ENCODE results near the gene NOTCH4.
A peak's percentile ranks its signal among the peaks of the same experiment; 100 is the strongest.
"Not testable (repeated sequence)": the region's sequence is repeated elsewhere in the genome, so short reads cannot be mapped to it uniquely, and the experiment has no call there.

Gene NOTCH4

GRCh38 chr6:32192608-32193039 lies 31.2 kb downstream of the NOTCH4 start, which contains the start of gene GPSM3:
Gene GPSM3 (minus strand): TSS chr6:32192643. CDS start chr6:32192513, 130 bp downstream.
- peak; percentile 60 for DNase-seq

DNA sequence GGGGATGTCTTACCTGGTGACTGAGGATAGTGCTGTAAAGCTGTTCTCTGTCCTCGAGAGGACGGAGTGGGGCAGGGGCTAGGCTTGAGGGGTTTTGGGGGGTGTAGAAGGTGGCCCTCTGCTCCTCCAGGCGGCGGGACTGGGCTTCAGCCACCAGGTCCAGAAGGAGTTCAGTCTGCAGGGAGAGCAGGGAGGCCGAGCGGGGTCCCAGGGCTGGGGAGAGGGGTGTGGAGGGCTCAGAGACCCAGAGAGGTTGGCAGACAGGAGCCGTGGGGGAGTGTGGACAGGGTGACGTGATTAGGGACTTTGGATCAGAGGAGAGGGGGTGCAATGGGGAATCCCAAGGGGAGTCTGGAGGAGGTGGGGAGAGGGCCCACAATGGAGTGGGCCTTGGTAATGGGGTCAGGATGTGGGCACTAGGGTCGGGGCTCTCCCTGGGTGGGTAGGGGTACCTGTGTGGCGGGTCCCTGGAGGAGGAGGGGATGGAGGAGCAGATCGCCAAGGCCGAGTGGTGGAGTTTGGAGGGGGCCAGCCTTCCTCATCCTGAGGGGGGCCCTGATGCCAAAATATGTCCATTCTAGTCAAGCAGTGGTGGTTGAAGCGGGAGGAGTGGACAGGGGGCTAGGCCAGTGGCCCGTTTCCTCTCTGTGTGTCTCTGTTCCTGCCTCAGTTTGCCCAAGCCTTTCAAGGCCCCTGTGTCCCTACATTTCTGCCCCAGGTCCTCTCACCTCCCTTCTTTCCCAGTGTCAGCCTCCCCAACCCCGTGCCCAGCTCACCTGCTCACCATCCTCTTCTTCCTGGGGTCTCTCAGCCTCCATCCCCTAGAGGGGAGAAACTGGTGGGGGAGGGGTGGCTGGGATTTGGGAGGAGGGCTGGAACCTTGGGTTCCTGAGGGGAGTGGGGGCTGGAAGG lies 31.9 kb downstream of the NOTCH4 start:
- DNase-seq = no peak

DNA sequence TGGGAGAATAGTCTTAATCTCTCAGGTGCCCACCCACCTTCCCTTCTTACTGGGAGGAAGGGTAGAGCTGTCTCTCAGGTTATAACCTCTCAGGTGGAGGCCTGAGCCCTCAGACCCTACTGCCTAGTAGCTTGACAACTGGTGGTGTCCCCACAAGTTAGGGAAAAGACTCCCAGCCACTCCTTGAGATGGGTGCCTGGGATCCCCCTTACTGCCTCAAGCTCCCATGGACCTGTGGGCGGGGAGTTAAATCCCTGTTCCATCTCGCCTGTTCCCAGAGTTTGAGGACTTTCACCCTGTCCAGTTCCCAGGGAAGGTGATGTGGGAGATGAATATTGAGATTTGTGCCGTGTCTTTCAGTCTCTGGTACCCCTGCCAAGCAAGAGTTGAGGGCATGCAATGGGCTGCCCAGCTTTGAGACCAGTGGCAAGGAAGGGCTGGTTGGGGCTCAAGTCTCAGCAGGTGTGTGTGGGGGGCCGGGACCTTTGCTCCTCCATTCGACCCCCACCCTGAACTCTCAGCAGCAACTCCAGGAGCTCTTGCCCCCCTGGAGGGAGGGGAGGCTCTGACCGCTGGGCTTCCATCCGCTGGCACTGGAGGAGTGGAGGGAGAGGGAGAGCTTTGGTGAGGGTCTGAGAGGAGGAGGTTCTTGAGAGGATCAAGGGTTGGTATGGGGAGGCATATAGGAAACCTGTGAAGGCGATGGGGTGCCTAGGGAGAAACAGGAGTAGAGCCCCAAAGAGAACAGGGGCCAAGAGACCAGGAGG lies 32.8 kb downstream of the NOTCH4 start:
- no peak for DNase-seq

- peak; percentile 94 for DNase-seq
Measured at GRCh38 chr6:32190054-32190851, 33.6 kb downstream of the NOTCH4 start, which contains the start of gene PBX2. Gene PBX2 (minus strand): TSS chr6:32190202. CDS start chr6:32189915, 287 bp downstream.

DNA sequence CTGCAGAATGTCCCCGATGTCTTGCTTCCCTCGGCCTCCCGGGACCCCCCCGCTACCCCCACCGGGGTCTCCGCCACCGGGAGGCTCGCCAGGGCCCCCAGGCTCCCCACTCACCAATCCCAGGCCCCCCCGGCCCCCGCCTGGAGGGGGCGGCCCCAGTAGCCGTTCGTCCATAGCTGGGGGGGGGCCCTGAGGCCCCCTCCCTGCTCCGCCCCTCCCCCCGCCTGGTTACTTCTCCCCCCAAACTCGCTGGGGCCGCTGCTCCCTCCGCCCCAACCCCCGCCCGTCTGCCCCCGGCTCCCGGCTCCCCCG lies 34.2 kb downstream of the NOTCH4 start:
- no peak for DNase-seq

- no peak for DNase-seq
Measured at GRCh38 chr6:32189069-32189741, 34.7 kb downstream of the NOTCH4 start.

DNA sequence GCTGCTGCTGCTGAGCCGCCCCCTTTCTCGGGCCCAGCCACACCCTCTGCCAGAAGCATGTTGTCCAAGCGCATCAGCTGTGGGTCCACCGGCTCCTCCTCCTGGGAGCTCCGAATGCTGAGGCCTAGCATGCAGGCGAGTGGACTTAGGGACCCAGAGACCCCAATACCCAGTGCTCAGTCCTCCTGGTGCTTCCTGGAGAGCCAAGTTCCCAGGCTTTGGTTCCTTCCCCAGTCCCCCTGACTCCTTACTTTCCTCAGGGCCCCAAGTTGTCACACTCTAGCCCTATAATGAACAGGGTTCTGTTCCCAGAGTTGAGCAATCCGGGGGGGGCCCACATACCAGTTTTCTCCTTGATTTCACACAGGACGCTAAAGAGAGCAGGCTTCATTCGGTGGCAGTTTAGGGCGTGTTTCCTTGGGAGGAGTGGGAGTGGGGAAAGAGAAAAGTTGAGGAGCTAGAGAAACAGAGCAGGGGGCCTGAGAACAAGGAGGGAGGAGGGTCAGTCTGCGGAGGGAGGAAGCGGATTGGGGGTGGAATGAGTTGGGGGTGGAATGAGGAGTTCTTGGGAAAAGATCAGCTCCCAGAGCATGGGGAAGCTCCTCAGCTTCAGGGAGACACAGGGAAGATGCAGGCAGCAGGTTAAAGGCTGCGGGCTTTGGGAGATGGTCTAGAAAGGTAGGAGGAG lies 35.3 kb downstream of the NOTCH4 start:
- no peak for DNase-seq

DNA sequence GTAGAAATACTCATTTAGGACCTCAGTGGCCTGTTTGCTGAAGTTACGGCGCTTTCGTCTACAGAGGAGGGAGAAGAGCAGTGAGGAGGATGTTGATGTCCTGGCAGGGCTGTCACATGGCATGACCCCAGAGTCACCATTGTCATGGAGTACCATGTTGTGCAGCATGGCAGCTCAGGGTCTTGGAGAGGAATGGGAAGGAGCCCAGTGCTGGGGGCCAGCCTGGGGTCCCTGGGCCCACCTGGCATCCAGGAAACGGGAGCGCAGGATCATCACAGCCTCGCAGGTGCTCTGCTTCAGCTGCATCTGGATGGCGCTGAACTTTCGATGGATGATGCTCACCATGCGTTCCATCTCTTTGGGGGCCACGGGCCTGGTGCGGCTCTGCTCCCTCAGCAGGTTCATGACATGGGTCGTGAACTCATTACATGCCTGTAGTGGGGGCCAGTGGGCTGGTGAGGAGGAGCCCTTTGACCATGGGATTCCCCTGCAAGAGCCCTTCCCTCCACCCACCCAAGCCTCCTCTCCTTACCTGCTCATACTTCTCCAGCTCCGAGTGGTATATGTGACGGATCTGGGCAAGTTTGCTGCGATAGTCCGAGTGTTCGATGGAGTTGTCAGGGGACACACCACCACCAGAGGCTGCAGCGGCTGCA lies 36.0 kb downstream of the NOTCH4 start:
- DNase-seq = not testable (repeated sequence)

- DNase-seq = no peak
Measured at GRCh38 chr6:32187009-32187709, 36.7 kb downstream of the NOTCH4 start.

- DNase-seq = not testable (repeated sequence)
Measured at GRCh38 chr6:32186151-32186840, 37.6 kb downstream of the NOTCH4 start.

DNA sequence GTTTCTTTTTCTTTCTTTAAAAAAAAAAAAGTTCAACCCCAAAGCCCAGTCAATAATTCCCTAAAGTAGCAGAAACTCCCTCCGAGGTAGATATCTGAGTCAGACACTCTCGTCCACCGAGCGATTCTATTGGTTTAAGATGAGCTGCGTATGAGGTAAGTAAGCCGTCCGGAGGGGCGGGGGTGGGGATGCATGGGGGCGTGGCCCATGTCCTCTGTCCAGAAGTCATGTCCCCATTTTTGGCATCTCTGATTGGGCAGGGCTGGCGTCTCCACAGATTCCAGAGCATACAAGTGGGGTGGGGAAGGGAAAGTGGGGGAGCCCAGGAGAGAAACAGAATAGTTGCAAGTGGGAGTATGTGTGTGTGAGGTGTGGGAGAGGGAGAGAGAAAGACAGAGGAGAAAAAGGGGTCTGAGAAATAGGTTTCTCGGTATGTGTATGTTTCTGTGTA lies 38.2 kb downstream of the NOTCH4 start:
- DNase-seq = not testable (repeated sequence)

GRCh38 chr6:32184084-32184640 lies 39.7 kb downstream of the NOTCH4 start, which contains the start of gene AGER:
Gene AGER (minus strand): TSS chr6:32184253. CDS start chr6:32184222, 31 bp downstream.
- DNase-seq = no peak

DNA sequence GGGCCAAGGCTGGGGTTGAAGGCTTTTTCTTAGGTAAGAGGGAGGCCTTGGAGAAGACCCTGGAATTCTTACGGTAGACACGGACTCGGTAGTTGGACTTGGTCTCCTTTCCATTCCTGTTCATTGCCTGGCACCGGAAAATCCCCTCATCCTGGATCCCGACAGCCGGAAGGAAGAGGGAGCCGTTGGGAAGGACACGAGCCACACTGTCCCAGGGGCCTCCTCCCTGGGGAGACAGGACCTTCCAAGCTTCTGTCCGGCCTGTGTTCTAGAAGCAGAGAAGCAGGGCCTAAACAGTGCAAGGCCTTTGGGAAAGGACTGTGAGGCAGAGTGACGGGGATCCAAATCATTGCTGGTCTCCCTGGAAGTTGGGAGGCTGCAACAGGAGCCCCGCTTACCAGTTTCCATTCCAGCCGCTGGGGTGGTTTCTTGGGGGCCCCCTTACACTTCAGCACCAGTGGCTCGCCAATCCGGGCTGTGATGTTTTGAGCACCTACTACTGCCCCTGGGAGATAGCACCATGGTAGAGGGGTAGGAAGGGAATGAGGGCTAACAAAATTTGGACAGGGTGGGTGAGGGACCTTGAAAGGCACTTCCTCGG lies 40.3 kb downstream of the NOTCH4 start:
- DNase-seq = no peak

DNA sequence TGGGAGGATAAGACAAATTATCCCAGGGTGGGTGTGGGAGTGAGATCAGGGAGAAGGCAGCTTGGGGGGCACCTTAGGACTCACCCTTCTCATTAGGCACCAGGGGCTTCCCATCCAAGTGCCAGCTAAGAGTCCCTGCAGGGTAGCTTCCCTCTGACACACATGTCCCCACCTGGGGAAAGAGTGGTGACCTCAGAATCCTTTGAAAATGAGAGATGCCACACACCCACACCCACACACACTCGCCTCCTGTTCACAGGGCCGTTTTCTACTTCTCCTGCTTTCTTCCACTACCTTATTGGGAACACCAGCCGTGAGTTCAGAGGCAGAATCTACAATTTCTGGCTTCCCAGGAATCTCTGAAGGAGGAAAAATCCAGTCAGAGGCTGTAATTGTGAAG lies 40.8 kb downstream of the NOTCH4 start:
- no peak for DNase-seq

- DNase-seq = no peak
Measured at GRCh38 chr6:32182555-32182981, 41.3 kb downstream of the NOTCH4 start.

DNA sequence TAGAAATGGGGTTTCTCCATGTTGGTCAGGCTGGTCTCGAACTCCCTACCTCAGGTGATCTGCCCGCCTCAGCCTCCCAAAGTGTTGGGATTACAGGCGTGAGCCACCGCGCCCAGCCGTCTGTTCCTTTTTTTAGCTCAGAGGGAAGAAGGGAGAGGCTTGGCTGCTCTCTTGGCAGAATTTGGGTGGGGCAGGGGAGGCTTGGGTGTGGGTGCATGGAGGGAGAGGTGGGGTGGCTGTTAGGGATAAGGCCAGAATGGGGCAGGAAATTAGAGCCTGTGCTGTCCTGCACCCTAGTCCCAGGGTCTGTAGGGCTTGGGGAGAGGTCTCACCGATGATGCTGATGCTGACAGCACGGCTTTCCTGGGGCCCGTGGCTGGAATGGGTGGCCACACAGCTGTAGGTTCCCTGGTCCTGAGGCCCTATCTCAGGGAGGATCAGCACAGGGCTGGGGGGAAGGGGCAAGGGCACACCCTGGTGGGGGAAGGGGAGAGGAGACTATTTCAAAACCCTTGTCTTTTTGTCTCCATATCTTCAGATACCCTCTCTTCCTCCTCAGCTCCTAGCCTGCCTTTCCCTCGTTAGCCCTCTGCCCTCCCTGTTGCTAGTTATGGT lies 41.8 kb downstream of the NOTCH4 start:
- no peak for DNase-seq

DNA sequence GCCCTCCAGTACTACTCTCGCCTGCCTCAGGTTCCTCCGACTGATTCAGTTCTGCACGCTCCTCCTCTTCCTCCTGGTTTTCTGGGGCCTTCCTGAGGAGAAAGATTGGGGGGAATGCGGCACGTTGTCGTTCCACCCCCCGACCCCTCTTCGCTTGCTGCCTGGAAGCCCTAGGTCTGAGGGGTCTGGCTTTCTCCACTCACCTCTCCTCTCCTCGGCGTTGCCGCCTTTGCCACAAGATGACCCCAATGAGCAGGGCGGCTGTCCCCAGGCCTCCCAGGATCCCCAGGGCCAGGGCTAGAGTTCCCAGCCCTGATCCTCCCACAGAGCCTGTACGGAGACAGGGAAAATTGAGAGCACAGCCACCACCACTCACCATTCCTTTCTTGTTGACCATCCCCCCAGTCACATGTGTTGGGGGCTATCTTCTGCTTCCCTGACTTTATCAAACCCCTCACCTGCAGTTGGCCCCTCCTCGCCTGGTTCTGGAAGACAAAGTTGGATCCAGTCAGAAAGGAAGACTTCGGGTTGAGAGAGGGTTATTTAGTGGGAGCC lies 42.6 kb downstream of the NOTCH4 start:
- DNase-seq = no peak

- DNase-seq = no peak
Measured at GRCh38 chr6:32179766-32180405, 44.0 kb downstream of the NOTCH4 start.

Measured in RPMI8226 (cell line).